Parathyroid adenoma (tissue), 2 donors: Measurements from ENCODE around the gene ACYP2.

ENCODE experiments used
- H2AFZ ChIP-seq: fragments of 300-600 bp; sonication (generic); one replicate; pipeline ENCODE4 v1.7.0; 2017; ENCODE audit warnings: antibody characterized with exemption, mild to moderate bottlenecking
- H3K27ac ChIP-seq: fragments of 300-600 bp; sonication (generic); one replicate; pipeline ENCODE4 v1.7.0; 2017
- H3K27me3 ChIP-seq: fragments of 300-600 bp; sonication (generic); one replicate; pipeline ENCODE4 v1.7.0; 2017; ENCODE audit warnings: low read length; ENCODE audit not compliant: control insufficient read depth, insufficient read depth
- H3K36me3 ChIP-seq: fragments of 300-600 bp; sonication (generic); one replicate; pipeline ENCODE4 v1.7.0; 2017; ENCODE audit warnings: low read length; ENCODE audit not compliant: control insufficient read depth, insufficient read depth
- H3K4me1 ChIP-seq: fragments of 300-600 bp; sonication (generic); one replicate; pipeline ENCODE4 v1.7.0; 2017; ENCODE audit warnings: control low read depth
- H3K4me2 ChIP-seq: fragments of 300-600 bp; sonication (generic); one replicate; pipeline ENCODE4 v1.7.0; 2017; ENCODE audit warnings: low read length
- H3K4me3 ChIP-seq: fragments of 300-600 bp; sonication (generic); one replicate; pipeline ENCODE4 v1.7.0; 2017; ENCODE audit warnings: low read depth, low read length
- H3K79me2 ChIP-seq: fragments of 300-600 bp; sonication (generic); one replicate; pipeline ENCODE4 v1.7.0; 2017; ENCODE audit warnings: control low read depth
- H3K9ac ChIP-seq: fragments of 300-600 bp; sonication (generic); one replicate; pipeline ENCODE4 v1.7.0; 2017; ENCODE audit warnings: mild to moderate bottlenecking
- H3K9me3 ChIP-seq: fragments of 300-600 bp; sonication (generic); one replicate; pipeline ENCODE4 v1.7.0; 2017; ENCODE audit warnings: low read length; ENCODE audit not compliant: control insufficient read depth
- CTCF ChIP-seq: fragments of 300-600 bp; sonication (generic); IDR thresholded peaks from one replicate; pipeline ENCODE4 v1.7.0; 2017; ENCODE audit warnings: antibody characterized with exemption, mild to moderate bottlenecking
- donor health status: primary hyperparathyroidism.

The ACYP2 gene

GRCh38 chr2:54183972-54184371, 68.6 kb downstream of the ACYP2 start:
- Histone ChIP-seq H3K9me3 (no peaks in the 10 kb centered on the region), H3K79me2 (no peaks in the 10 kb centered on the region), H3K4me3 (no peak overlapping the region), H3K36me3 (no peaks in the 10 kb centered on the region), H2AFZ (no peak overlapping the region), H3K4me1 (no peaks in the 10 kb centered on the region), H3K27me3 (no peaks in the 10 kb centered on the region), H3K4me2 (no peak overlapping the region), H3K27ac (no peak overlapping the region), H3K9ac (no peak overlapping the region)
- TF ChIP-seq CTCF: no peak

- no peaks in the 10 kb centered on the region for H3K27me3 ChIP-seq
Observed at GRCh38 chr2:54185105-54185504, 69.7 kb downstream of the ACYP2 start.

GRCh38 chr2:54187331-54187730, 71.9 kb downstream of the ACYP2 start:
- Histone ChIP-seq H3K27me3 (no peaks in the 10 kb centered on the region), H3K4me1 (no peaks in the 10 kb centered on the region), H3K9ac (no peak overlapping the region), H2AFZ (no peak overlapping the region), H3K9me3 (no peaks in the 10 kb centered on the region), H3K36me3 (no peaks in the 10 kb centered on the region), H3K27ac (no peak overlapping the region), H3K4me3 (no peak overlapping the region), H3K79me2 (no peaks in the 10 kb centered on the region), H3K4me2 (no peak overlapping the region)
- TF ChIP-seq CTCF: no peak

More at GRCh38 chr2:54185105-54185504, 69.7 kb downstream of the ACYP2 start:
- Histone ChIP-seq H3K9me3 (no peaks in the 10 kb centered on the region), H3K36me3 (no peaks in the 10 kb centered on the region), H3K27ac (no peak overlapping the region), H3K9ac (no peak overlapping the region), H3K4me2 (no peak overlapping the region), H2AFZ (no peak overlapping the region), H3K4me3 (no peak overlapping the region), H3K4me1 (no peaks in the 10 kb centered on the region), H3K79me2 (no peaks in the 10 kb centered on the region)
- no peak for TF ChIP-seq CTCF

GRCh38 chr2:54189539-54189938, 74.1 kb downstream of the ACYP2 start:
- no peaks in the 10 kb centered on the region for H3K36me3 ChIP-seq
- no peak for TF ChIP-seq CTCF
- H2AFZ ChIP-seq: no peak overlapping the region
- H3K4me3 ChIP-seq: no peak overlapping the region
- H3K4me1 ChIP-seq: no peaks in the 10 kb centered on the region
- no peaks in the 10 kb centered on the region for H3K27me3 ChIP-seq
- H3K79me2 ChIP-seq: no peaks in the 10 kb centered on the region
- H3K27ac ChIP-seq: no peak overlapping the region
- H3K4me2 ChIP-seq: no peak overlapping the region
- H3K9ac ChIP-seq: no peak overlapping the region
- no peaks in the 10 kb centered on the region for H3K9me3 ChIP-seq

GRCh38 chr2:54191361-54192135, 76.1 kb downstream of the ACYP2 start:
- H3K79me2 ChIP-seq: no peaks in the 10 kb centered on the region
- H3K27ac ChIP-seq: no peak overlapping the region
- no peaks in the 10 kb centered on the region for H3K27me3 ChIP-seq
- TF ChIP-seq CTCF: no peak
- H3K36me3 ChIP-seq: no peaks in the 10 kb centered on the region
- H3K9ac ChIP-seq: no peak overlapping the region
- no peaks in the 10 kb centered on the region for H3K9me3 ChIP-seq
- H3K4me3 ChIP-seq: no peak overlapping the region
- H3K4me2 ChIP-seq: no peak overlapping the region
- H2AFZ ChIP-seq: no peak overlapping the region
- no peaks in the 10 kb centered on the region for H3K4me1 ChIP-seq
